ENCODE measurements around the gene DLST. TPM values are rescaled to one million over a fixed set of nuclear protein-coding genes. Genes with fewer than 3 reads are reported as not detected.

DLST gene
- polyA plus RNA-seq, 1 donor = 75.8 TPM

DNA sequence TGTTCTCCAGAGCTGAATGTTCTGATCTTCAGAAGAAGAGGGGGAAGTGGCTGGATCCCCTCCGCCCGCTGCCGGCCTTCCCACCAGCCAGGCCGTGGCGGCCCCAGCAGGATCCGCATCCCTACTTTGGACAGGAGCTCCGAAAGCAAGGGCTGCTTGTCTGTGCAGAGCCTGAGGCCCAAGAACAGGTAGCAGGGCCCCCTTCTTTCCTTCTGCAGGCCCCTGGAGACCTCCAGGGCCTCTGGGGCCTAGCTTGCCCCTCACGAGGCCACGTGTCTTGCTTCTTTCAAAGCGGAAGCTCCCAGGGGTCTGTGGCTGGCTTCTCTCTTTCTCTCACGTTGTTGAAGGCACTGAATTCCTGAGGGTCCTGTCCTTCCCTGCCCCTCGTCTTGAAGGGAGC, 60.5 kb downstream of the DLST start:
- DNase-seq = no peak

DNA sequence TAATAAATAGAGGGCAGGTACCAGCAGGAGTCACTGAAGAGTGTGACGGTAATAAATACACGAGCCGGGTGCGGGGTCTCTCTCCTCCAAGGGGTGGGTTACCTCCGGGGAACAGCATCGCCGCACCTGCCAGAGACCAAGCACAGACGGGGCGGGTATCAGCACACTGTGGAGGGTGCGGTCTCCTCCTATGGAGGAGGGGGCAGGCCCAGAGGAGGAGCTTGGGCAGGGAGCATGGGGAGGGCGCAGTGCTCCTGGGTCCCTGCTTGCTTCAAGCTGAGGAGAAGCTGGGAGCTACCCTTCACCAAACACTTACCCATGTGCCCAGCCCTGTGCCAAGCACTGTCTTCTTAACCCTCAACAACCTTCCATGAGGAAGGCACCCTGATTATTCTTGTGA, 60.9 kb downstream of the DLST start:
- DNase-seq = no peak

DNA sequence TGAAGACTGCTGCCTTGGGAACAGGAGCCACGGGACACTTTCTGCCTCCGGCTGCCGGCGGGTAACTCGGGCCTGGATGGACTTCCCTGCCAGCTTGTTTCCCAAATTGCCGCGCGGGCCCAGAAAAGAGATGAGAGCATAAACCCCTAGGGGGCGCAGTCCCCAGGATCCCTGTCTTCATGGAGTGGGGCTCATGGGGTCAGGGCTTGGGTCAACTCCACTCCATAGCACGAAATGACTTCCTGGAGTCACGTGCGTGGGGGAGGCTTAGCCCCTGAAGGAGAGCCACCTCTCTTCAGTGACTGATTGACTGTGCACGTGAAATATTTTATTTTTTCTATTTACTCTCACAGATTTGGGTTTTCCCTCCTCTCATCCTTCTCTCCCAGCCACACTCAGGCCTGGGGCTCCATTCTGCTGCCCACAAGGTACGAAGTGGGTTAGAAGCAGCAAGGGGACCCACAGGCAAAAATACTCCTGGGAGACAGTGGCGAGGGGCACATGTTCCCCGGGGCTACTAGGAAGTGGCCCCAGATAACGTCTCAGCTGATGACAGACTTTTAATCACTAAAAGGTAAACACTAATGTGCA, 63.6 kb downstream of the DLST start:
- DNase-seq = no peak

DNA sequence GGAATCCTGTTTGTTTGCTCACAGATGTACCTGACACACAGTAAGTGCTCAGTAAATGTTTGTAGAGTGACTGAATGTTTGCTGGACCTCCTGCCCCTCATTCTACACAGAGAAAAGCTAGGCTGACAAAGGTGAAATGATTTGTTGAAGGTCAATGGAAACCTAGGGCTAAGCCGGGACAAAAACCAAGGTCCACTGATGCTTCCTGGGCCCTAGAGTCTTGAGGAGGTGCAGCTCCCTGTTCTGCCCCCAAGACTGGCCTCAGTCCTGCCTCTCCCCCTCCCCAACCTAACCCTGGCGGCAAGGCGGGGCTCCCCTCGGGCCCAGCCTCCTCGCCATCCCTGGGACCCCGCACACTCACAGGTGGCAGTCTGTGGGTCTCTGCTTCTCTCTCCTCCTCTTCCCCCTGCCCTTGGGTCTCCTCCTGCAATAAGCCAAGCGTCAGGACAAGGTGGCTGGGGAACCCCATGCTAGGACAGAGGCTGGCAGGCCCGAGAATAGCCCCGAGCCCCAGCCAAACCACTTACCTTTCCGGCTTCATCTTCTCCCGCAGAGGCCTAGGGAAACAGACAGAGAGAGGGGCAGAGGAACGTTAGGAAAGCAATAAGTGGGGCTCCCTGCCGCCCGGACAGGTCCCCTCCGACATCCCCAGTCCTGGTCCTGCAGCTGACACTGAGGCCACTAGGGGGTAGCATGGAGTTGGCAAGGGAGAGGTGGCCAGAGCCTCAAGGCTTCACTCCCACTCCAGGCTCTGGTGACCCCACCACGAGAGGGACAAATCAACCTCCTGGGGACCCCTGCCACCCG, 64.3 kb downstream of the DLST start:
- DNase-seq = peak; percentile 83

DNA sequence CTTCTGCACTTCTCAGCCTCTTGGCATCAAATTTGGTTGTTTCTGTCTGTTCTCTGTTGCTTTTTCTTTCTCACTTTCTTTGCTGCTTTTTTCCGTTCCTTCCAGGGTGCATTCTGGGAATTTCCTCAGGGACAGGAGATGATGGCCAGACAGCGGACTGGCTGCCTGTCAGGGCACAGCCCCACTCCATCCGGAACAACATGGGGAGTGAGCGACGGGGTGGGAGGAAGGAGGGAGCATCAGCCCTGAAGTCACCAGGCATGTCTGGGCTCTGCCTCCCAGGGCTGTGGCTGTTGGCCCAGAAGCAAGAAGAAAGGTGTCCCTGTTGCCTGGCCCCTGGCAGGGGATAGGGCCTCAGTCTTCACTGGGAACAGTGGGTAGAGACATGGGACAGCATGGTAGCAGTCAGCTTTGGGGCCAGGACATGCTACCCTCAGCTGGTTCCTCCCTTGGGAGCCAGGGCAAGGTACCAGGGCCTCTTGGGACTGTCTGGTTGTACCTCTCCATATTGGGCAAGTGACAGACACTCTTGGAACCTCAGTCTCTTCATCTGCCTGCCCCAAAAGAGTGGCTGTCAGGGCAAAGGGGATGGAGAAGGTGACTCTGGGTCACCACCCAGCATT, 65.1 kb downstream of the DLST start:
- DNase-seq = no peak

DNA sequence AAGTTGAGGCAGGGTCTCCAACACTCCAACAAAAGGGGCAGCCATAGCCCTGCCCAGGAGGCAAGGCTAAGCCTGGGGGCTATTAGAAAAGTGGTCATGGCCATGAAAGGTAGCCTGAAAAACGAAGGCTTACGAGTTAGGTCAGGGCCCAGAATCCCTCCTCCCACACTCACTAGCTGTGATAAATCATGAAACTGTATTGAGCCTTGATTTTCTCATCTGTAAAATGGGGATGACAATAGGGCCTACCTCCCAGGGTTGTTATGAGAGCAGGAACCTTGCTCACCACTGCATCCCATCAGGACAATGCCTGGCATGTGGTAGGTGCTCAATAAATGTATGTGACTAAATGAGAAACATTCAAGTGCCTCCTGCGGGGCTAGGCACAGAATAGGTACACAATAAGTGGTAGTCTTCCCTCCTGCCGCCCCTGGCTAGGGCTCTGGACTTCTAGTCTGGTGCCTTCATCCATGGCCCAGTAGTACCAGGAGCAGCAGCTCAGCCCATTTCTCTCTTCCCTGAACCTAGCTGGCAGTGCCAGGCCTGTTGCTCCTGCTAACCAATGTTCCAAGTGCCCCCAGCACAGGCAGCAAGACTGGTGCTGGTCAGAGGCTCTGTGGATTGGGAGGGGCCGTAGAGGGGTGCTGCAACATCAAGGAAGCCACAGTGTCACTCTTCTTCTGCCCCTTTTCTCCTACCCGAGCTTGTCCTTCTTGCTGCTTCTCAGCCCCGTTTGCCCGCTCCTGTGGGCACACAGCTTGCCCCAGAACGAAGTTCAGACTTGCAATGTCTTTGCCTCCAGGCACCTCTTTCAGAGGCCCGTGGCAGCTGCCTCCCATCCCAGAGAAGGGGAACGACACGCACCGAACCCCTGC, 65.9 kb downstream of the DLST start:
- no peak for DNase-seq

DNA sequence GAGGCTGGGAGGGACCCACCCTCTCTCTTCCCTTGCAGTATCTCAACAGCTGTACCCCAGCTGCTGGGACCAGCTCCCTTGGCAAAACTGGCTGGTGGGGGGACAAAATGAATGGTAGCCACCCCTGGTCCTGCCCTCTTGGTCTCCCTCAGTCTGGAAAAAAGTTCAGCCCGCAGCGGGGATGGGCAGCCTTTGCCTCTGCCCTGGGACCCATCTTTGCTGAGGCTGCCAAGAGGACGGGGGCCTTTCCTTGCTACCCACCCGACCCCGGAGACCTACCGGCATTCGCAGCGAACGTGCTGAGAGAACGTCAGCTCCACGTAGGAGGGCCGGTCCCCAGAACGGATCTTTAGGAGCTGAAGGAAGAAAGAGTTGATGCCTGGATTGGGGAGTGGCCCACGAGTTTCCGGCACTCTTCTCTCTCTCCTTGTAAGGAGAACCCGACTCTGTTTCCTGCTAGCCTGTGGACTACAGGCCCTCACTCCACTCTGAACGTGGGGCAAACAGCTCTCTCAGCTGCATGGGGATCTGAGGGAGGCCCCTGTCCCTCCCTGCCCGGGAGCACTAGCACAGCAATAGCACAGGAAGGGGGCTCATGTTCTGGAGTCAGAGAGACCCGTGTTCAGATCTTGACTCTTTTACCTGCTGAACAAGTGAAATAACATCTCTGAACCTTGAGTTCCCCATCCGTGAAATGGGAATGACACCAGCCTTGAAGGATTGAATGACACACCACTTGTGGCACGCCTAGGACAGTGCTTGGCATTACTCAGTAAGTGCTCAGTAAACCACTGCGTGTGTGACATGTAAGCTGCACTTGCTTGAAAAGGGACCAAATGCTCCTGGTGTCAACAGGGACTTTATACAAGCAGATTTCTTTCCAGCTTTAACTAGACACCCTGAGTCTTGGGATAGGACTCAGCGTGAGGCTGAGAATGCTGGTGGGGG, 66.8 kb downstream of the DLST start:
- no peak for DNase-seq

DNA sequence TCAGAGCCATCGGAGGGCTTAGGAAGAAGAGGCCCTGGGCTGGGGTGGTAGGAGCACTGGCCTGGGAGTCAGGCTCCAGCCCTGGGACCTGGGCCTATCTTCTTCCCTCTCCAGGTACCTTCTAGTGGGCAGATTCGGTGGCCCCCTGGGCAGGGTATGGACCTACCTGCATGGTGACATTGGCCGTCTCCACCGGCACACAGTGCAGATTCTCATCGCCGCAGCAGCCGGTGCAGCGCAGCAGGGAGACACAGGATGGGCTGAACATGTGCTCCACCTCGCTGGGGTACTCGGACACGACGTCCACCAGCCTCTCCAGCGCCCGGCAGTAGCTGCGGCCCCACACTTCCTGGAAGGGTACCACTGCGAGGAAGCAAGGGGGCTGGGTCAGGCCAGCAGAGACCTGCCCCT, 67.5 kb downstream of the DLST start:
- no peak for DNase-seq

DNA sequence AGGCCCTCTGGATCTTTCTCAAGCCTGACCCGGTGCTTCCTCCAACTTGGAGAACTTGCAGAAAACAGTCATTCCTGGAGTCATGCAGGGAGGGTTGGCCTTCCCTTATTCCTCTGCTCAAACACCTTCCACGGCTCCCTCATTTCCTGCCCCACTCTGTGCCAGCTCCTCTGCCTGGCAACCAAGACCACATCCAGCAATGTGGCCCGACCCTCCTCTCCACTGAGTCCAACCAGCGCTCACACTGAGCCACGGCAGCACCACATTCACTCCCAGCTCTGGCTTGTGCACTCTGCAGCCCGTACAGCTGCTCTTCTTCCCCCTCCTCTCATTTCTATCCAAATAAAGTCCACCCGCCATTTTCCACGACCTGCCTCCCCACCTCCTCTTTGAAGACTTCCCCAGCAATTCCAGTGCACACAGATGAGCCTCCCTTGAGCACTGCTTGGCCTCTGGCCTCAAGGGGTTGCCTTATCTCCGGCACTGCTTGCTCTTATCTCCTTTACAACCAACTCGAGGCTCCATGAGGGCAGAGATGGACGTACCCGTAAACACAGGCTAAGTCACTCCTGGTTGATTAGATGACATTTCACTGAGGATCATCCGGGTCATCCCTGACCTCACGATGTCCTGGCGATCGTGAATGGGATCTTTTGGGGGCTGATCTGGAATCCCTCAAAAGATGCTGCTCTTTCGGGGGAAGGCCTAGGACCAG, 68.3 kb downstream of the DLST start:
- DNase-seq = no peak

DNA sequence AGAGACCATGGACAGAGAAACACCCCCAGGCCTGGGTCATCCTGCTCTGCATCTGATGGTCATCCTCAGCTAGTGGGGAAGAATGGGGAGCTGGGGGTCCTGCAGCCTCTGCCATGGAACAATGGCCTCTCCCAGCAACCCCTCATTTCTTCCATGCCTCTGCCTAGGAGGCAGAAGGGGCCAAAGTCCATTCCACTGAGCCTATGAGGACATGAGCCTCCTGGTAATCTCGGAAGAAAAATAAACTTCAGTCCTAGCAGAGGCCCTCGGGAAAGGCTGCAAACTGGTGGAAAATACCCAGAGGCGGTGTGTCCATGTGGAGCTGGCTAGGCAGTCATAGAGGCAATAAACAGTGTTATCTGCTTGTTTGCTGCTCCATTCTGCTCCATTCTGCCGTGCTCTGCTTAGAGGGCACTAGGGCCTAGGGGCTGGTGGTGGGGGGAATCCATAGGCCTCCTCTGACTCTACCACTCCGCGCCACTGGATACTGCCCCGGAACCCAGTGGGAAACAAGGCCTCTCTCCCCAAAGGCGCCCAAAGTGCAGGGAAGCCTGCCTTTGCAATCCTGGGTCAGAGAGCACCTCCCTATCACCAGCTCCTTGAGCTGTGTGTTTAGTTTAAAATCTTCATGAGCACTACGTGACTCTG, 69.2 kb downstream of the DLST start:
- no peak for DNase-seq

DNA sequence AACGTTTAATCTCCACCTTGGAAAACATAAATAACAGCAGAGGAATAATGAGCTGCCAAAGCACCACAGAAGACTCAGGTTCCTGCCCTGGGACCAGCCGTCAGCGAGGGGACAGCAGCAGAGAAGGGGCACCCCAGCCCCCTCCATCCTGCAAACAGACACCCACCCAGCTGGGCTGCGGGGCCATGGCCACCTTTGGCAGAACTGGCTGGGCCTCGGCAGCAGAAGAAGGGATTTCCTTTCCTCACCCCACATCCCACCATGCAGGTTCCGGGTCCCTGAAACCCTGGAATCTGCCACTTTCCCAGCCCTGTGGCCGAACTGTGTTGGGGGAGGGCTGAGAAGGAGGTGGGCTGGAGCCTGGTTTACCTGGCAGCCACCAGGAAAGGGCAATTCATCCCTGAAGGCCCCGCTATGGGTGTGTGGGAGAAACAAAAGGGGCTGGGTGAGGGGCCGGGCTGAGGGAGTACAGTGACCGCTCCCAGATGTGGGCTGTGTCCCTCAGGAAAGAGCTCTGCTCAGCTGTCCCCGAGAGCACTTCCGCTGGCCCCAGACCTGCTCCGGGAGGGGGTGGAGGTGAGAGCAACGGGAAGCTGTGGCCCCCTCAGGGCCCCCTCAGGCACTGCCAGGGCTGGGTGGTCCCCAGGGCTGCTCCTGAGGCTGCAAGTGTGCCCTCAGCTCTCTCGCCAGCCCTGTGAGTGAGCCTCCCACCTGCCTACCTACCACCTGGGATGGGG, 69.9 kb downstream of the DLST start:
- no peak for DNase-seq

DNA sequence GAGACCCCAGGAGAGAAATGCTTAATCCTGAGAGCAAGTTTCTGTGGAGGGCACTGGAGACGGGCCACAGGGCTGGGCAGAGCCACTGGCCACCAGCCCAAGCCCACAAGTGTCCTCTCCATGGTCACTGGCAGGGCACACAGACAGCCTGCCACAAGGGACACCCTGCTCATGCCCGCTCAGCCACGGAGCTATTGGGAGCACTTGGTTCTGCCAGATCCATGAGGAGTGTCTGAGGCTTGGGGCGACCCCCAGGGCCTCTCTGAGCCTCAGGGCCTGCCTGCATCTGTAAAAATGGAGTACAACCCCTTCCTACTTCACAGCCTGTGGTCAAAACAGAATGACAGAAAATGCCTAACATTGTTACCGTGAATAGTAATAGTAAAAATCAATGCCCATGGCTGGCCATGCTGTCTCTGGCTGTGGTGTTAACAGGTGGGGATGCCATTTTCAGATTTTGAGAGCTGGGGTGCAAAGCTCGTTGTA, 70.5 kb downstream of the DLST start:
- no peak for DNase-seq

DNA sequence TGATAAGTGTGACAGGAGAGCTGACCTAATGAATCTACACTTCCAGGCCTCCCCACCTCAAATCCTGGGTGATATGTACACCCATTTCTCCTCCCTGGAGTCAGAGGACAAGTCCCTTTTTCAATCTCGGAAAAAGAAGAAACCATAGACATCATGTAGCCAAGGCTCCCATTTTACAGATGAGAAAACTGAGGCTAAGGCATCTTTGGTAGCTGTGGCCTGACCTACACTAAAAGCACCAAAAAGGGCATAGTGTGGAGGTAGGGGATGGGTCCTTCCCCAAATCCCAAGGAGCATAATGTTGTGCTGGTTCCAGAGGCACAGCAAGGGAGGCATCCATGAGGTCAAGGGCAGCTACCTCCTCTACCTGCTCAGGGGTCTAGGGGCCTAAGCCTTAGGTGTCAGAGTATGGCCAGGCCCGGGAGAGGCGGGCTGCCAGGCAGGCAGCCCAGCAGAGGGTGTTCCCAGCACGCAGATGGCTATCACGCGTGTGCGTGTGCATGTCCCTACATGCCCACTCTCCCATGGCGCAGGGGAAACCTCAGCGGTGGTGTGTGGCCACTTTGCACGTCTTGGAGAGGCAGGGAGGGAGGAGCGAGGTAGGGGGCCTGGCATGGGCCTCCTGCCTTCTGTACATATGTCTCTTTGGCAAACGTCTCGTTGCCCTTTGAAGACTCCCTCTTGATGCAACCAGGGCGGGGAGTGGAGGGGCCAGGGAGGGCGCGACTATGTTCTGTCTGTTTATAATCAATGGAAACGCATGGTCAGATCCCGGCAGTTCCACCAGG, 71.2 kb downstream of the DLST start:
- no peak for DNase-seq

Other genes starting within 250 kb of the DLST start
- gene AREL1, start 168.8 kb upstream of the DLST start, polyA plus RNA-seq (ENCODE audit: insufficient read length) = 18.1 TPM
- gene FCF1, start 168.8 kb upstream of the DLST start, polyA plus RNA-seq (ENCODE audit: insufficient read length) = 37.9 TPM
- gene YLPM1, start 118.6 kb upstream of the DLST start, polyA plus RNA-seq (ENCODE audit: insufficient read length) = 51.9 TPM
- 0.71 TPM for gene PROX2, start 5.8 kb upstream of the DLST start, polyA plus RNA-seq (ENCODE audit: insufficient read length)
- gene RPS6KL1, start 41.3 kb downstream of the DLST start, polyA plus RNA-seq (ENCODE audit: insufficient read length) = 14.3 TPM
- 51.0 TPM for gene PGF, start 73.7 kb downstream of the DLST start, polyA plus RNA-seq (ENCODE audit: insufficient read length)
- gene EIF2B2, start 121.0 kb downstream of the DLST start, polyA plus RNA-seq (ENCODE audit: insufficient read length) = 56.4 TPM
- gene MLH3, start 169.6 kb downstream of the DLST start, polyA plus RNA-seq (ENCODE audit: insufficient read length) = 21.3 TPM
- gene ACYP1, start 182.1 kb downstream of the DLST start, polyA plus RNA-seq (ENCODE audit: insufficient read length) = 16.4 TPM
- 2.0 TPM for gene ZC2HC1C, start 187.7 kb downstream of the DLST start, polyA plus RNA-seq (ENCODE audit: insufficient read length)
- 90.4 TPM for gene NEK9, start 245.1 kb downstream of the DLST start, polyA plus RNA-seq (ENCODE audit: insufficient read length)

Measured in hindlimb muscle (tissue), 1 donor.